MG63 (cell line): ENCODE measurements around the gene CPO. TPM values are rescaled to one million over a fixed set of nuclear protein-coding genes. Genes with fewer than 3 reads are reported as not detected.
"Not testable (repeated sequence)": the region's sequence is repeated elsewhere in the genome, so short reads cannot be mapped to it uniquely, and the experiment has no call there.

Experiments used
- DNase-seq: peaks from one replicate; pipeline ENCODE4 v3.0.0-alpha.2; 2020
- H3K27me3 ChIP-seq: fragments of 250-450 bp; sonication (Bioruptor Pico); 2 replicates; pipeline ENCODE4 v1.5.1; 2020; ENCODE audit warnings: mild to moderate bottlenecking, moderate library complexity
- H3K36me3 ChIP-seq: fragments of 250-450 bp; sonication (Bioruptor Pico); 2 replicates; pipeline ENCODE4 v1.5.1; 2020; ENCODE audit warnings: mild to moderate bottlenecking, moderate library complexity
- H3K4me3 ChIP-seq: fragments of 250-450 bp; sonication (Bioruptor Pico); 2 replicates; pipeline ENCODE4 v1.5.1; 2020; ENCODE audit warnings: mild to moderate bottlenecking, moderate library complexity
- H3K9me3 ChIP-seq: fragments of 250-450 bp; sonication (Bioruptor Pico); 2 replicates; pipeline ENCODE4 v1.5.1; 2020; ENCODE audit warnings: mild to moderate bottlenecking, moderate library complexity
- total RNA-seq: library from RNA; depleted of rRNA; stranded (reverse); fragments of >200 nt; shearing (Covaris generic); gene quantifications from 2 replicates; pipeline ENCODE4 v1.2.3, GENCODE V29; 2014; ENCODE audit warnings: low replicate concordance; rRNA removed

CPO gene
- total RNA-seq: not detected in 2 replicates

GRCh38 chr2:206939340-206939739, at the start of gene CPO:
TSS of gene CPO (plus strand) at chr2:206939518. CDS start at chr2:206939600, 82 bp downstream.
- H3K36me3 ChIP-seq: no peaks in the 10 kb centered on the region
- H3K9me3 ChIP-seq: no peaks in the 10 kb centered on the region
- no peak for DNase-seq
- no peaks in the 10 kb centered on the region for H3K27me3 ChIP-seq
- no peak within 1 kb of the TSS for H3K4me3 ChIP-seq

GRCh38 chr2:206890179-206890578, 49.1 kb upstream of the CPO start:
- no peak for DNase-seq
- H3K36me3 ChIP-seq: no peaks in the 10 kb centered on the region
- H3K4me3 ChIP-seq: no peak overlapping the region
- no peaks in the 10 kb centered on the region for H3K27me3 ChIP-seq
- no peaks in the 10 kb centered on the region; the same call in 1 of the 2 replicates for H3K9me3 ChIP-seq

- no peak for DNase-seq
- Histone ChIP-seq H3K9me3 (no peaks in the 10 kb centered on the region; the same call in 1 of the 2 replicates), H3K36me3 (no peaks in the 10 kb centered on the region), H3K4me3 (no peak overlapping the region), H3K27me3 (no peaks in the 10 kb centered on the region)
Measured at GRCh38 chr2:206890926-206891325, 48.4 kb upstream of the CPO start.

- Histone ChIP-seq H3K4me3 (no peak overlapping the region), H3K36me3 (no peaks in the 10 kb centered on the region), H3K27me3 (no peaks in the 10 kb centered on the region), H3K9me3 (no peaks in the 10 kb centered on the region)
- DNase-seq: peak; percentile 85
Measured at GRCh38 chr2:206915121-206915520, 24.2 kb upstream of the CPO start.

- no peak for DNase-seq
Measured at GRCh38 chr2:206918263-206918662, 21.1 kb upstream of the CPO start.

GRCh38 chr2:206920310-206920709, 19.0 kb upstream of the CPO start:
- no peaks in the 10 kb centered on the region for H3K27me3 ChIP-seq
- no peaks in the 10 kb centered on the region for H3K36me3 ChIP-seq
- H3K4me3 ChIP-seq: no peak overlapping the region
- H3K9me3 ChIP-seq: no peaks in the 10 kb centered on the region
- DNase-seq: no peak

More at GRCh38 chr2:206918263-206918662, 21.1 kb upstream of the CPO start:
- H3K4me3 ChIP-seq: no peak overlapping the region
- no peaks in the 10 kb centered on the region for H3K9me3 ChIP-seq
- no peaks in the 10 kb centered on the region for H3K27me3 ChIP-seq
- H3K36me3 ChIP-seq: no peaks in the 10 kb centered on the region

- no peaks in the 10 kb centered on the region for H3K27me3 ChIP-seq
- no peaks in the 10 kb centered on the region for H3K9me3 ChIP-seq
- H3K4me3 ChIP-seq: no peak overlapping the region
- DNase-seq: no peak
- H3K36me3 ChIP-seq: no peaks in the 10 kb centered on the region
Measured at GRCh38 chr2:206920951-206921350, 18.4 kb upstream of the CPO start.

GRCh38 chr2:206921529-206921928, 17.8 kb upstream of the CPO start:
- H3K36me3 ChIP-seq: no peaks in the 10 kb centered on the region
- no peak overlapping the region for H3K4me3 ChIP-seq
- DNase-seq: no peak
- no peaks in the 10 kb centered on the region for H3K9me3 ChIP-seq
- H3K27me3 ChIP-seq: no peaks in the 10 kb centered on the region

GRCh38 chr2:206935991-206936842, 3.1 kb upstream of the CPO start:
- no peak overlapping the region for H3K4me3 ChIP-seq
- H3K9me3 ChIP-seq: no peaks in the 10 kb centered on the region
- H3K27me3 ChIP-seq: no peaks in the 10 kb centered on the region
- H3K36me3 ChIP-seq: no peaks in the 10 kb centered on the region
- no peak for DNase-seq

- no peaks in the 10 kb centered on the region for H3K27me3 ChIP-seq
- peak; percentile 18 for DNase-seq
- H3K4me3 ChIP-seq: no peak overlapping the region
- H3K9me3 ChIP-seq: no peaks in the 10 kb centered on the region
- H3K36me3 ChIP-seq: no peaks in the 10 kb centered on the region
Measured at GRCh38 chr2:206936843-206937230, 2.5 kb upstream of the CPO start.

- H3K36me3 ChIP-seq: no peaks in the 10 kb centered on the region
- no peak for DNase-seq
- no peak overlapping the region for H3K4me3 ChIP-seq
Measured at GRCh38 chr2:206937555-206937954, 1.8 kb upstream of the CPO start.

GRCh38 chr2:206940546-206940945, 1.2 kb downstream of the CPO start:
- Histone ChIP-seq H3K36me3 (no peaks in the 10 kb centered on the region), H3K9me3 (no peaks in the 10 kb centered on the region), H3K27me3 (no peaks in the 10 kb centered on the region), H3K4me3 (no peak overlapping the region)
- DNase-seq: no peak

More at GRCh38 chr2:206937555-206937954, 1.8 kb upstream of the CPO start:
- no peaks in the 10 kb centered on the region for H3K9me3 ChIP-seq
- H3K27me3 ChIP-seq: no peaks in the 10 kb centered on the region

GRCh38 chr2:206942592-206943478, 3.5 kb downstream of the CPO start:
- H3K9me3 ChIP-seq: peaks cover 4% of the 10 kb centered on the region; the same call in 1 of the 2 replicates
- no peaks in the 10 kb centered on the region for H3K27me3 ChIP-seq
- DNase-seq: no peak

GRCh38 chr2:206953404-206953803, 14.1 kb downstream of the CPO start:
- DNase-seq, H3K9me3 ChIP-seq, H3K4me3 ChIP-seq, H3K27me3 ChIP-seq, H3K36me3 ChIP-seq: not testable (repeated sequence)

More at GRCh38 chr2:206942592-206943478, 3.5 kb downstream of the CPO start:
- H3K4me3 ChIP-seq: no peak overlapping the region
- H3K36me3 ChIP-seq: no peaks in the 10 kb centered on the region

- Histone ChIP-seq H3K9me3 (peaks cover 6% of the 10 kb centered on the region; the same call in 1 of the 2 replicates), H3K36me3 (no peaks in the 10 kb centered on the region), H3K4me3 (no peak overlapping the region), H3K27me3 (no peaks in the 10 kb centered on the region)
- DNase-seq: no peak
Measured at GRCh38 chr2:206955253-206955652, 15.9 kb downstream of the CPO start.

- no peak for DNase-seq
- Histone ChIP-seq H3K36me3 (no peaks in the 10 kb centered on the region), H3K4me3 (no peak overlapping the region), H3K9me3 (0 out of 2 replicates have a peak, but pooled peaks cover under 1% of the 10 kb centered on the region), H3K27me3 (no peaks in the 10 kb centered on the region)
Measured at GRCh38 chr2:206958261-206958660, 18.9 kb downstream of the CPO start.

GRCh38 chr2:206962966-206963365, 23.6 kb downstream of the CPO start:
- Histone ChIP-seq H3K27me3 (no peaks in the 10 kb centered on the region), H3K9me3 (no peaks in the 10 kb centered on the region), H3K36me3 (no peaks in the 10 kb centered on the region), H3K4me3 (no peak overlapping the region)
- no peak for DNase-seq
